GM19397 (cell line): Measurements from ENCODE around the gene HAPLN2.

Experiments used
- ATAC-seq: cut with Tn5 transposase; IDR thresholded peaks from one replicate; pipeline ENCODE4 v1.9.1; 2021; ENCODE audit warnings: mild to moderate bottlenecking, moderate library complexity; ENCODE audit not compliant: unreplicated experiment

HAPLN2 gene

GRCh38 chr1:156643778-156644092 is 24.5 kb downstream of the HAPLN2 start:
- ATAC-seq: no peak

- ATAC-seq: no peak
Observed at GRCh38 chr1:156644146-156644545, 24.9 kb downstream of the HAPLN2 start.

GRCh38 chr1:156644640-156645039 is 25.4 kb downstream of the HAPLN2 start:
- ATAC-seq: no peak

- no peak for ATAC-seq
Observed at GRCh38 chr1:156645056-156645455, 25.8 kb downstream of the HAPLN2 start.

- no peak for ATAC-seq
Observed at GRCh38 chr1:156645666-156646065, 26.5 kb downstream of the HAPLN2 start.

GRCh38 chr1:156646738-156647211 is 27.6 kb downstream of the HAPLN2 start:
- no peak for ATAC-seq

GRCh38 chr1:156647351-156647750 is 28.1 kb downstream of the HAPLN2 start:
- ATAC-seq: no peak

GRCh38 chr1:156648496-156648895 is 29.3 kb downstream of the HAPLN2 start:
- ATAC-seq: no peak

- ATAC-seq: no peak
Observed at GRCh38 chr1:156648951-156649350, 29.7 kb downstream of the HAPLN2 start.

GRCh38 chr1:156652131-156652991 is 33.1 kb downstream of the HAPLN2 start:
- no peak for ATAC-seq

GRCh38 chr1:156652992-156653355 is 33.8 kb downstream of the HAPLN2 start:
- ATAC-seq: no peak

GRCh38 chr1:156654700-156655099 is 35.5 kb downstream of the HAPLN2 start:
- ATAC-seq: no peak

GRCh38 chr1:156655151-156655903 is 36.1 kb downstream of the HAPLN2 start:
- no peak for ATAC-seq

- no peak for ATAC-seq
Observed at GRCh38 chr1:156655904-156656516, 36.8 kb downstream of the HAPLN2 start.

- ATAC-seq: no peak
Observed at GRCh38 chr1:156656806-156657740, 37.9 kb downstream of the HAPLN2 start.

- ATAC-seq: no peak
Observed at GRCh38 chr1:156657741-156658319, 38.6 kb downstream of the HAPLN2 start.

GRCh38 chr1:156658496-156658895 is 39.3 kb downstream of the HAPLN2 start:
- no peak for ATAC-seq

GRCh38 chr1:156658945-156659574 is 39.8 kb downstream of the HAPLN2 start:
- no peak for ATAC-seq

- ATAC-seq: no peak
Observed at GRCh38 chr1:156659661-156659987, 40.4 kb downstream of the HAPLN2 start.
